H1 (cell line): Measurements from ENCODE around the gene PRSS48. TPM values are rescaled to one million over a fixed set of nuclear protein-coding genes. Genes with fewer than 3 reads are reported as not detected.

Source experiments
- BCL11A ChIP-seq, 2 experiments: IDR thresholded peaks; one replicate each; pipeline ENCODE4 v1.6.1; 2011; ENCODE audit warnings: low read depth in 2 of 2, low read length in 2 of 2, mild to moderate bottlenecking in 2 of 2
- CTCF ChIP-seq, 3 experiments: IDR thresholded peaks; 1 replicate in 2 of 3; 2 replicates in 1 of 3; pipeline versions ENCODE4 v1.5.1 to v1.6.1; 2011; ENCODE audit warnings: low read length in 3 of 3, mild to moderate bottlenecking in 3 of 3, inconsistent platforms in 2 of 3, low read depth in 1 of 3, moderate library complexity in 1 of 3; ENCODE audit not compliant: insufficient read depth in 1 of 3; ENCODE audit errors: control extremely low read depth in 1 of 3
- TEAD4 ChIP-seq: IDR thresholded peaks from 2 replicates; pipeline ENCODE4 v1.6.1; 2012; ENCODE audit warnings: low read depth, low read length, inconsistent platforms, mixed read lengths
- polyA plus RNA-seq, 7 experiments: library from polyadenylated mRNA; depleted of rRNA in 3 of 7; stranded (reverse) in 5 of 7; unstranded in 2 of 7; fragments of >200 nt in 5 of 7; fragments of 200-250 nt in 2 of 7; gene quantifications; 1 replicate in 5 of 7; 2 replicates in 1 of 7; 4 replicates in 1 of 7; pipeline versions ENCODE4 v1.2.1 to v1.2.3, GENCODE V29; 2011 to 2013; ENCODE audit warnings: missing spikeins in 2 of 7, mixed read lengths in 2 of 7
- total RNA-seq: library from RNA; stranded (reverse); fragmentation: NEBNext Ultra II Directional; extraction: Animal tissue kit (Norgen Biotek cat#: 25700); gene quantifications from 2 replicates; pipeline ENCODE4 v1.2.1, GENCODE V29; 2021

PRSS48 gene
- total and polyA plus RNA-seq, 2 of the 8 experiments (the other 6 are each of a cell fraction or from before 2014, with no cell fraction given): not detected

GRCh38 chr4:151284534-151285245 lies 7.7 kb downstream of the PRSS48 start (continued):
- TF ChIP-seq TEAD4: no peak
- no peak for TF ChIP-seq CTCF (IDR thresholded peaks at IDR 0.05; ENCODE audit: control extremely low read depth in 1 of 3, insufficient read depth in 1 of 3, low read depth in 1 of 3, low read length in 3 of 3)
- peak in 1 of 2 experiments; percentile 50 for TF ChIP-seq BCL11A (IDR thresholded peaks at IDR 0.05; ENCODE audit: low read depth in 2 of 2, low read length in 2 of 2)
- TF ChIP-seq, all 59 proteins: peak for 9
